Stimulated activated naive CD8-positive, alpha-beta T cell treated with anti-CD3 and anti-CD28 coated beads, Interleukin-15, Interleukin-2, amounts not matched to agents 100 ng/mL and 50 ng/mL, for 24 hours (primary cell): Measurements from ENCODE around the gene EIPR1.

Experiments used
- H3K27ac Mint-ChIP-seq: one replicate; pipeline ENCODE4 v1.8.0; 2021; ENCODE audit warnings: mild to moderate bottlenecking, mixed read lengths
- H3K27me3 Mint-ChIP-seq: one replicate; pipeline ENCODE4 v1.8.0; 2021; ENCODE audit warnings: mixed read lengths
- H3K36me3 Mint-ChIP-seq: one replicate; pipeline ENCODE4 v1.8.0; 2021; ENCODE audit warnings: low read depth, mixed read lengths
- H3K4me1 Mint-ChIP-seq: one replicate; pipeline ENCODE4 v1.8.0; 2021; ENCODE audit warnings: low read depth, mixed read lengths
- H3K4me3 Mint-ChIP-seq: one replicate; pipeline ENCODE4 v1.8.0; 2021; ENCODE audit warnings: mild to moderate bottlenecking, mixed read lengths
- H3K9me3 Mint-ChIP-seq: one replicate; pipeline ENCODE4 v1.8.0; 2021; ENCODE audit warnings: mixed read lengths

EIPR1 gene

GRCh38 chr2:3143602-3144001 lies 234.0 kb downstream of the EIPR1 start:
- H3K27ac Mint-ChIP-seq, result no peak overlapping the region

GRCh38 chr2:3142961-3143571 lies 234.6 kb downstream of the EIPR1 start:
- no peaks in the 10 kb centered on the region for H3K9me3 Mint-ChIP-seq
- no peak overlapping the region for H3K4me3 Mint-ChIP-seq
- no peaks in the 10 kb centered on the region for H3K4me1 Mint-ChIP-seq
- no peaks in the 10 kb centered on the region for H3K27me3 Mint-ChIP-seq
- H3K27ac Mint-ChIP-seq, result no peak overlapping the region
- no peaks in the 10 kb centered on the region for H3K36me3 Mint-ChIP-seq

More at GRCh38 chr2:3143602-3144001, 234.0 kb downstream of the EIPR1 start:
- H3K36me3 Mint-ChIP-seq, result no peaks in the 10 kb centered on the region
- H3K4me1 Mint-ChIP-seq, result no peaks in the 10 kb centered on the region
- no peaks in the 10 kb centered on the region for H3K9me3 Mint-ChIP-seq
- no peaks in the 10 kb centered on the region for H3K27me3 Mint-ChIP-seq
- no peak overlapping the region for H3K4me3 Mint-ChIP-seq

- Mint-ChIP-seq H3K27me3 (no peaks in the 10 kb centered on the region), H3K36me3 (no peaks in the 10 kb centered on the region), H3K27ac (no peak overlapping the region), H3K9me3 (no peaks in the 10 kb centered on the region), H3K4me3 (no peak overlapping the region), H3K4me1 (no peaks in the 10 kb centered on the region)
Measured at GRCh38 chr2:3142210-3142609, 235.4 kb downstream of the EIPR1 start.

GRCh38 chr2:3141696-3142095 lies 235.9 kb downstream of the EIPR1 start:
- Mint-ChIP-seq H3K4me3 (no peak overlapping the region), H3K36me3 (no peaks in the 10 kb centered on the region), H3K9me3 (no peaks in the 10 kb centered on the region), H3K4me1 (no peaks in the 10 kb centered on the region), H3K27me3 (no peaks in the 10 kb centered on the region), H3K27ac (no peak overlapping the region)

DNA sequence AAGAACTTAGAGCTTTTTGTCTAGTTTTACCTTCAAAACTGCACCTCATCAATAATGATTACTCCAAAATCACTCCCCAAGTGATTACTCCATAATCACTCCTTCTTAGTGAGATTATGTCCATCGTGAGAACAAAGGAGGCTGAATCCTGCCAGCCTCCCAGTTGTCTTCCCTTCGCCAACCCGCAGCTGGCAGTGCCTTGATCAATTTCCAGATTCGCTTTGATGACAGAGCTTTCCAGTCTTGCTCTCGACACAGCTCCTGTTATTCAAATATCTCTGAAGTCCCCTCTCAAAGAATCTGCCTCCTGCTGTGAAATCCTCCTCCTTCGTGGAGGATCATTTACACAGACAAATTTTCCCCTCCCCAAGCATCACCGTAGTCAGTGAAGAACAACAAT lies 237.7 kb downstream of the EIPR1 start:
- Mint-ChIP-seq H3K27me3 (no peaks in the 10 kb centered on the region), H3K36me3 (no peaks in the 10 kb centered on the region), H3K4me1 (no peaks in the 10 kb centered on the region), H3K27ac (no peak overlapping the region), H3K4me3 (no peak overlapping the region), H3K9me3 (peaks cover 6% of the 10 kb centered on the region)
